Suprapubic skin (tissue), 3 donors: Measurements from ENCODE around the gene LRG1.

Experiments
- CTCF ChIP-seq, 2 donors: fragments of 200-600 bp in 1 of 2; fragments of 450-650 bp in 1 of 2; sonication (generic) in 1 of 2; IDR thresholded peaks; one replicate each; pipeline ENCODE4 v1.5.1; 2016 to 2019; ENCODE audit warnings: antibody characterized with exemption in 2 of 2, mild to moderate bottlenecking in 1 of 2, moderate library complexity in 1 of 2
- POLR2AphosphoS5 ChIP-seq, 3 donors: sonication (generic); formaldehyde crosslinking; IDR thresholded peaks; one replicate each; pipeline ENCODE4 v1.6.1; 2017; ENCODE audit warnings: antibody characterized with exemption in 3 of 3

- no peak for TF ChIP-seq CTCF (IDR thresholded peaks at IDR 0.05)
- no peak for TF ChIP-seq POLR2AphosphoS5 (IDR thresholded peaks at IDR 0.05)
Observed at GRCh38 chr19:4582980-4583842, 43.4 kb upstream of the LRG1 start.
